Gastroesophageal sphincter (tissue), 4 donors: ENCODE data around the gene AP2B1. TPM values are rescaled to one million over a fixed set of nuclear protein-coding genes. Genes with fewer than 3 reads are reported as not detected.

ENCODE experiments used
- ATAC-seq: fragments of 150-250 bp; one replicate; pipeline ENCODE4 v1.9.1; 2016; ENCODE audit warnings: mild to moderate bottlenecking, moderate library complexity
- H3K27ac ChIP-seq, 4 donors: fragments of 200-600 bp; sonication (generic) in 3 of 4; 1 replicate in 3 of 4; 2 replicates in 1 of 4; pipeline ENCODE4 v1.5.1; 2016 to 2019
- H3K27me3 ChIP-seq: fragments of 200-600 bp; sonication (generic); one replicate; pipeline ENCODE4 v1.5.1; 2019
- H3K36me3 ChIP-seq, 2 donors: fragments of 200-600 bp; sonication (generic); one replicate each; pipeline ENCODE4 v1.5.1; 2019; ENCODE audit warnings: control low read depth in 1 of 2
- H3K4me1 ChIP-seq, 3 donors: fragments of 200-600 bp; sonication (generic); 1 replicate in 2 of 3; 2 replicates in 1 of 3; pipeline ENCODE4 v1.5.1; 2016 to 2019; ENCODE audit warnings: control low read depth in 2 of 3
- H3K4me3 ChIP-seq, 2 donors: fragments of 200-600 bp; sonication (generic); one replicate each; pipeline ENCODE4 v1.5.1; 2019; ENCODE audit warnings: mild to moderate bottlenecking in 1 of 2, moderate library complexity in 1 of 2
- H3K9me3 ChIP-seq, 3 donors: fragments of 200-600 bp; sonication (generic); one replicate each; pipeline ENCODE4 v1.5.1; 2017 to 2019; ENCODE audit warnings: control low read depth in 2 of 3
- CTCF ChIP-seq, 4 experiments: fragments of 200-600 bp in 2 of 4; fragments of 450-650 bp in 2 of 4; sonication (generic) in 1 of 4; IDR thresholded peaks; one replicate each; pipeline ENCODE4 v1.5.1; 2017 to 2019; ENCODE audit warnings: antibody characterized with exemption in 4 of 4, mild to moderate bottlenecking in 2 of 4, moderate library complexity in 2 of 4
- EP300 ChIP-seq: sonication (generic); formaldehyde crosslinking; IDR thresholded peaks from one replicate; pipeline ENCODE4 v1.6.1; 2017; ENCODE audit warnings: antibody characterized with exemption, mild to moderate bottlenecking
- POLR2A ChIP-seq, 2 donors: fragments of 450-650 bp; IDR thresholded peaks; one replicate each; pipeline ENCODE4 v1.6.1; 2017; ENCODE audit warnings: antibody characterized with exemption in 2 of 2, mild to moderate bottlenecking in 2 of 2, moderate library complexity in 1 of 2
- POLR2AphosphoS5 ChIP-seq: sonication (generic); formaldehyde crosslinking; IDR thresholded peaks from one replicate; pipeline ENCODE4 v1.6.1; 2017; ENCODE audit warnings: antibody characterized with exemption
- WGBS, 2 donors: methylation state at CpG; one replicate each; pipeline ENCODE4 v1.1.5; 2018; ENCODE audit warnings: low coverage in 1 of 2; 5-methylcytosine and 5-hydroxymethylcytosine counted together
- total RNA-seq, 4 donors: library from RNA; depleted of rRNA; stranded (reverse); fragments of >200 nt; gene quantifications; one replicate each; pipeline ENCODE4 v1.1.0, GENCODE V29; 2016

AP2B1 gene
- total RNA-seq, 4 donors from 2014 or later = 104 to 383 (median 185) TPM

DNA sequence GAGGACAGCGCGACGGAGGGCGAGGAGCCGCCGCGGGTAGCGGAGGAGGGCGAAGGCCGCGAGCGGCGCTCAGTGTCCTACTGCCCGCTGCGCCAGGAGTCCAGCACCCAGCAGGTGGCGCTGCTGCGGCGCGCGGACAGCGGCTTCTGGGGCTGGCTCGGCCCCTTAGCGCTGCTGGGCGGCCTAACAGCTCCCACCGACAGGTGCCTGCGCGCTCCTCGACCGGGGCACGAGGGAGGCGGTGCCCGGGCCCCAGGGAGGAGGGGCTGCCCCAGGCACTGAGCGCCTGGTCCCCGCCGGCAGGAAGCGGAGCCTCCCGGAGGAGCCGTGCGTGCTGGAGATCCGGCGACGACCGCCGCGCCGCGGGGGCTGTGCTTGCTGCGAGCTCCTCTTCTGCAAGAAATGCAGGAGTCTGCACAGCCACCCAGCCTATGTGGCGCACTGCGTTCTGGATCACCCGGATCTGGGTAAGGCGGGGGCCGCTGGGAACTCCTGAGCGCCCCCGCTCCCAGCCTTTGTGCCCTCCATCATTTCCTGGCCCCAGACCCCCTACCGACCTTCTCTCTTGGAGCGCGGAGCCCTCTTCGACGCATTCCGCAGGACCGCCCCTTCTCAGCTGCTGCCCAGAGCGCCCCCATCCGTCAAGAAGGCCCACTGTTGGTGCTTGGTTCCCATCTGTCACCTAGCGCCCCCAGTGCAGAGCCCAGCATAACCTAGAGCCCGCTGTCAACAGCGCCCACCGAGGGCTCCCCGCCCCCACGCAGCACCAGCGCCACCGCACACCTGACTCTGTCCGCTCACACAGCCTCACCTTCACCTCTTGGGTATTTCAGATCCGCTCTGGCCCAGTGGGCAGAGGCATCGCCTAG, 177.2 kb downstream of the AP2B1 start:
- H3K27ac ChIP-seq = peak overlapping the region in 3 of 4 donors; percentile 54 to 73 (median 68)
- H3K4me3 ChIP-seq = peak overlapping the region; percentile 19 to 57
- WGBS, 2 donors = 1 to 27% methylated on average over 3 to 31 of the region's 75 CpGs
- H3K4me1 ChIP-seq = peaks cover 0 to 45% (median 18%) of the 10 kb centered on the region in 3 donors
- TF ChIP-seq POLR2A (IDR thresholded peaks at IDR 0.05) (no peak), EP300 (no peak), CTCF (IDR thresholded peaks at IDR 0.05) (peak; percentile 94 to 99 (median 97)), POLR2AphosphoS5 (peak; percentile 53)
- peak; percentile 91 for ATAC-seq
- H3K9me3 ChIP-seq = no peaks in the 10 kb centered on the region
- H3K27me3 ChIP-seq = no peaks in the 10 kb centered on the region
- H3K36me3 ChIP-seq = no peaks in the 10 kb centered on the region

DNA sequence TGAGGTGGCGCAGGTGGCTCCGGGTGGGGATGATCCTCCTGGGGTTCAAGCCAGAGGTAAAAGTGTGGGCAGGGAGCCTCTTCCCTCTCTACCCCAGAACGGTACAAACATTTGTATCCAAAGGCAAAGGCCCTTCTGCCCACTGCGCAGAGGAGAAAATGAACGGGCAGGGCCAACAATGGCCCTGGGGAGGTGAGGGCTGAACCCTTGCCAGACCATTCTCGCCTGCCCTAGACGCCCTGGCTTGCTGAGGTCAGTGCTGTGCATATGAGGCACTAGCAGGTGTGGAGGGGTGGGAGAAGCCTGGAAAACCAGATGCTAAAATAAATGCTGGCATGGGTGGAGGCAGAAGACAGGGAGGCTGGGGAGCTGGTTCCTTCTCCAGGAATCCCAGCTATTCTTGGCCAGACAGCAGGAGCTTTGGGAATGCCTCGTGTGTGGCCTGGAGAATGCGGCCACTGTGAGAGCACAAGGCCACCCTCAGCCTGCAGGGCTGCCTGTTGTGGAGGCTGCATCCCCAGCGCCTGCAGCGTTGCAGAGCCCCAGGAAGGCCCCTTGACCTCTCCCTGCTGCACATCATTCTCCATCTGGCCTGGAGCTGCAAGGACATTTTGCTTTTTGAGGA, 178.1 kb downstream of the AP2B1 start:
- H3K36me3 ChIP-seq = no peaks in the 10 kb centered on the region
- H3K4me1 ChIP-seq = peaks cover 0 to 45% (median 18%) of the 10 kb centered on the region in 3 donors
- no peaks in the 10 kb centered on the region for H3K9me3 ChIP-seq
- H3K27ac ChIP-seq = peak overlapping the region in 3 of 4 donors; percentile 54 to 73 (median 68)
- WGBS, 2 donors = 58% methylated on average over 5 of the region's 11 CpGs; no CpG with 5 or more reads in 1 of the 2 donors
- H3K4me3 ChIP-seq = no peak overlapping the region
- H3K27me3 ChIP-seq = no peaks in the 10 kb centered on the region
- TF ChIP-seq POLR2A (IDR thresholded peaks at IDR 0.05) (no peak), POLR2AphosphoS5 (no peak), CTCF (IDR thresholded peaks at IDR 0.05) (no peak), EP300 (no peak)
- ATAC-seq = no peak

- no peak for TF ChIP-seq EP300
- no peak for TF ChIP-seq POLR2A (IDR thresholded peaks at IDR 0.05)
- TF ChIP-seq CTCF (IDR thresholded peaks at IDR 0.05) = no peak
- no peak for TF ChIP-seq POLR2AphosphoS5
- peak overlapping the region in 1 of 4 donors; percentile 73 for H3K27ac ChIP-seq
- WGBS, 2 donors = 75% methylated on average over 6 of the region's 8 CpGs; no CpG with 5 or more reads in 1 of the 2 donors
- H3K36me3 ChIP-seq = no peaks in the 10 kb centered on the region
- H3K9me3 ChIP-seq = no peaks in the 10 kb centered on the region
- H3K27me3 ChIP-seq = no peaks in the 10 kb centered on the region
- no peak for ATAC-seq
- H3K4me3 ChIP-seq = no peak overlapping the region
- H3K4me1 ChIP-seq = peaks cover 0 to 45% (median 18%) of the 10 kb centered on the region in 3 donors
Measured at GRCh38 chr17:35765756-35766488, 178.8 kb downstream of the AP2B1 start.

DNA sequence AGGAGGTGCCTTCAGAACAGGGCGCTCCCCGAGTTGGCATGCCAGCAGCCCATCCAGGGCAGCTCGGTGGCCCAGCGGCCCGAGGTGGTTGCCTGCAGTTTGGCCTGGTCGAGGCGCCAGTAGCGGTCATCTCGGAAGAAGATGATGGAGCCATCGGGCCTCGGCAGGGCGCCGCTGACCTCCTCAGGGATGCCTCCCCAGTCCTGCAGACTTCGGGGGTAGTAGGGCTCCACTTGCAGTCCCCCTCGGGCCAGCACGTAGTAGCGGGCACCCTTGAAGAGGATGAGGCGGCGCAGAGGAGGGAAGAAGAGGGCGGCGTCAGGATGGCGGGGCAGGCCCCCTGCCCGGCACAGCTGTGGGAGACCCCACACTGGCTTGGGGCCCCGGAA, 179.4 kb downstream of the AP2B1 start:
- no peak for ATAC-seq
- no peak for TF ChIP-seq EP300
- TF ChIP-seq POLR2AphosphoS5 = no peak
- no peak for TF ChIP-seq POLR2A (IDR thresholded peaks at IDR 0.05)
- no peak for TF ChIP-seq CTCF (IDR thresholded peaks at IDR 0.05)
- Histone ChIP-seq H3K27me3 (no peaks in the 10 kb centered on the region), H3K36me3 (no peaks in the 10 kb centered on the region), H3K4me1 (peaks cover 0 to 45% (median 18%) of the 10 kb centered on the region in 3 donors), H3K4me3 (no peak overlapping the region), H3K27ac (no peak overlapping the region), H3K9me3 (no peaks in the 10 kb centered on the region)
- WGBS, 2 donors = no CpG with 5 or more reads among the region's 24 CpGs
